Measurements from ENCODE around the gene CEACAM21.
"Not testable (repeated sequence)": the region's sequence is repeated elsewhere in the genome, so short reads cannot be mapped to it uniquely, and the experiment has no call there.

The CEACAM21 gene

DNA sequence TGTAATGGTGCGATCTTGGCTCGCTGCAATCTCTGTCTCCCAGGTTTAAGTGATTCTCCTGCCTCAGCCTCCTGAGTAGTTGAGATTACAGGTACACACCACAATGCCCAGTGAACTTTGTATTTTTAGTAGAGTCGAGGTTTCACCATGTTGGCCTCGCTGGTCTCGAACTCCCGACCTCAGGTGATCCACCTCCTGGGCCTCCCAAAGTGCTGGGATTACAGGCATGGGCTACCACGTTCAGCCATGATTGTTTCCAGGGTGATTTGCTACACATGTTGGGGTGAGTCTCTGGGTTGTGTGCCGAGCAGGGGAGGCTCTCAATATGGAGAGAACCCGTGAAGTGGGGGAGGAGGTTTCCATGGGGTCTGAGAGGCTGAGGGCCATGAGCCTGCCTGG is 24.8 kb upstream of the CEACAM21 start:
- no peak for DNase-seq

DNA sequence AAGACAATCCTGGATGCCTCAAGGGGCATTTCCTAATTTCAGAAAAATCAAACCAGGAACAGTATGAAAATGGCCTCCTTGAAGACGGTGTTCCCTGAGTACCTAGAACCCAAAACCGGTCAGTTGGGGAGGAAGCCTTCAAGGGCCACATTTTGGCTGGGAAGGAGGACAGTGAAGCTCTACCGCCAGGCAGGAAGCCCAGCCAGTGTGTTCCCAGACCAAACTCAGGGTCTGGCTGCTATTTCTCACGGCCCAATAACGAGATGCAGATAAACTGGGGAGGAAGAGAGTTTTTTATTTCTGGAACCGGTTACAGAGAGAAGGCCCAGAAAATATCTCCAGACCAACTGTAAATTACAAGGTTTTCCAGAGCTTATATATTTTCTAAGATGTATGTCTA is 24.3 kb upstream of the CEACAM21 start:
- no peak for DNase-seq

DNA sequence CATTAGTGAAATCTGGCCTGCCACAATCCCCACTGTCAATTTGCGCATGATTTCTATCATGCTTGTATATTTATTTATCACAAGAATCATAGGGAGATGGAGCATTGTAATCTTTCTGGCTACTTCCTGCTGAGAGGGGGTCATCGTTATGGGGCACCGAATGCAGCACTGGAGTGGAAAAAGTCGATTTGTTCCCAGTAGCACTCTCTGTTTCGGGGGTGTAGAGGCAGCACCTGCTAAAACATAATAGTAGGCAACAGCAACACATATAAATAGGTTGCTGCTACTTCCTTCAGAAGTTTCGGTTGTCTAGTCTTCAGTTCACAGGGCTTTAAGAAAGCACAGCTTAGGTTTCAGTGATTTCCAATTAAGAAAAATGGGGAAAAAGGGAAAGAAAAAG is 23.4 kb upstream of the CEACAM21 start:
- peak in 1 of 2 donors; percentile 31 for DNase-seq

DNA sequence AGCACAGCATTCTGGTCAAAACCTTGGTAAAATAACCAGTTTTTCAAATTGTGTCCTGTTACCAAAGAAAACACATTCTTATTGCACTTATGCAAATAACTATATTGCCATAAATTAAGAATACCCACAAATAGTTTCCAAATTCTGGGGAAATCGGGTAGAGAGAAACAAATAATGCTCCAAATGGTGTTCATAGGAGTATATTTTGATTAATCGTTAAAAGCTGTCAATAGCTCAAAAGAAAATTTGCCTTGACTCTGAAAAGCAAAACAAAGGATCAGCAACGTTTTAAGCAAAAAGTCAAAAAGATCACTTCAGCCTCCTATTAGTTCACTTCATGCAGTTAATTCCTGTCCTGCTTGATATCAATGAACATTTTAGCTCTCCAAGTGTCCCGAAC is 22.2 kb upstream of the CEACAM21 start:
- DNase-seq, result no peak

DNA sequence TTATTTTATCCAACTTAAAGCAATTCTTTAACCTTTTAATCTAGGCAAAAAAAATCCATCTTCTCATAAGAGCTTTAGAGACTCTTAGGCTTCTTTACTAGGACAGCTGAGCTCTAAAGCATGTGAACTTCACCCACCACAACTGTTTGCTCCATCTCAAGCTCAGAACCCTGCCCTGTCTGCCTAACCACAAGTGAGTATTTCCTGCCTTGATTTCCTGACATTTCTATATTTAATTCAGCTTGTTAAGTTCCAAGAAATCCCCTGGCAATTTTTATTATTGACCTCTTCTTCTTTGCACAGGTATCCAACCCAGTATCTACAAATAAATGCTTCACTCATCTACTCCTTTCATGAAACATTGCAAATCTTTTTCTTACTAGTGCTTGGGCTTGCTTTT is 21.1 kb upstream of the CEACAM21 start:
- peak; percentile 55 to 81 for DNase-seq

DNA sequence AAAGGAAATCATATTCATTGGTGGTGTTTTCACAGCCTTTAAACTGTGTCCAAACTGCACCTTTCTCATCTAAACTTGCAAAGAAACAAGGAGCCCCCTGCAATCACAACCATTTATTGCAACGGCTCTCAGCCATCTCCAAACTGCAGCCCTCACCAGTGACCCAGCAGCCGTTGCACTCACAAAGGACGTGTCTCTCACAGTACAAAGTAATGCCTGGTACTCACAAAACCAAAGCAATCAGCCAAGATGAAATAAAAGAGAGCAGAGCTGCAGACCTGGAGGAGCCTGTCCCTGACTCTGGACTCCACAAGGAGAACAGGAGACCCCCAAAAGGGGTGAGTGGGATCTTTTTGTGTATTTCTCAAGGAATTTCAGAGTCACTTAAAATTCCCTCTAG is 20.2 kb upstream of the CEACAM21 start:
- DNase-seq, result no peak

DNA sequence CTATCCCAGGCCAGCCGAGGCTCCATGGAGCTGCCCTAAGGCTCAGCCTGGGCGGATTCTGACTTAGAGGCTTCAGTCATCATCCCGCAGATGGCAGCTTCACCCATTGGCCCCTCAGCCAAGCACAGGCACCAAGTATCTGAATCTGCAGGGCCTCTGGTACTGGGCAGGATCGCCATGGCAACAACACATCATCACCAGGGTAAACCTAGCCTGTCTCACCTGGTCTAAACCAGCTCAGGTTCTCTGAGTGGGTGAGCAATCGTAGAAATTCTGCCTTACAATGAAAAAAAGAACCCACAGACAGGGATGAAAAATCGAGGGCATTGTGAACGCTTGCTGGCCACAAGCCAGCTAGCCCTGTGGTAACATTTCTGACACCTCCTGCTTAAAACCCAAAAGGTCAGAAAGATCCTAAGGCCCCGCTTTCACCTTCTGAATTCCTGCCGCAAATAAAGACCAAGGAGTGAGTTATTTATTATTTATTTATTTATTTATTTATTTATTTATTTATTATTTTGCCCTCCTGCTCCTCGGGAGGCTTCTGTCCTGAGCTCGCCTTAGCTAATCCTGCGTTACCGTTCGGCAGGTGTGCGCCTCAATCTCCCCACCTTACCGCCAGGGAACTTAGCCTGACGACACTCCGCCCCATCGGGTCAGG is 12.0 kb upstream of the CEACAM21 start:
- DNase-seq, result peak; percentile 70 to 79

DNA sequence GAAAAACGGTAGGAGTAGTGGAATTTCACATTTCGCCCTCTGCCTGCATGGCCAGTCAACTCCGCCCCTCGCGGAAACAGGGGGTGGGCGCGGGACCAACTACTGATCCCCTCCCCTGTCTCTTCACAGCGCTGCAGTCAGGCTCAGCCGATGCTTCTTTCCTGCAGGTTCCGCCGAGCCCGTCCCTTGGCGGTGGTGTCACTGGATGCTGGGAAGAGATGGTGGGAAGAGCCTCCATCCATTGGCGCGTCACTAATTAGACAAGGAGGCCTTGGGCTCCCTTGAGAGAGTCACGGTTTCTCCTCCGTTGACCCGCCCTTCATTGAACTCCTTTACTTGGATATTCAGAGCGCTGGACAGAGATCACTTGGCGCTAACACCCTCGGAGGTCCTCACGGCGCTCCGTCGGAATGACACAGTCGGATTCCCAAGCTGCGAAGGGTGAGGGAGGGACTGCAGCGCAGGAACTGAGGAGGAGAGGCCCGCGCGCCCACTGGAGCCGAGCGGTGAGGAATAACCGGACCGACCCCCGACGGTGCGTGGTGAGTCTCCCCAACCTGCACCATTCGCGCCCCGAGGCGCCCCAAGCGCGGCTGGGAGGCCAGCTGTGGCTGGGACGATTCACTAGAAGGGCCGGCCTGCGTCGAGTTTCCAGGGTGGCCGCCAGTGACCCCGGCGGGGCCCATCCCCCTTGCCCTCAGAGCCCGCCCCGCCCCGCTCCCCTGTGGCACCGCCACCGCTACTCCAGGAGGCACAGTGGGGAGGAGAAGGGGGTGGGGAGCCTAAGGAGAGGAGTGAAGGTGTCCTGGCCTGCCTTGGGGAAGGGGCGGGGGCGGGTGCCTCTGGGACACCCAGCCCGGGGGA is 11.2 kb upstream of the CEACAM21 start:
- no peak for DNase-seq

DNA sequence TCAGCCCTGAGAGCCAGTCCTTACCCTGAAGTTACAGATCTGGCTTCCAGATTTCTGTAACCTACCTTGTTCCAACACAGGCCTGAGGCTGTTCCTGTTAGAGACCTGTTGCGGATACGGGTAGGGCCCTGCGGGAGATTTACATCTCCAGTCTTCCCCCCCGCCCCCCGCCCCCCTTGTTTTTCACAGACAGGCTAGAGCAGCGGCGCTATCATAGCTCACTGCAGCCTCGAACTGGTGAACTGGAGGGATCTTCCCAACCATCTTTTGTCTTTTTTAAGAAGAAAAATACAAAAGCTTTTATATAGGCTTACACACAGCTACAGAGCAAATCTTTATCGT is 10.6 kb upstream of the CEACAM21 start:
- no peak for DNase-seq

DNA sequence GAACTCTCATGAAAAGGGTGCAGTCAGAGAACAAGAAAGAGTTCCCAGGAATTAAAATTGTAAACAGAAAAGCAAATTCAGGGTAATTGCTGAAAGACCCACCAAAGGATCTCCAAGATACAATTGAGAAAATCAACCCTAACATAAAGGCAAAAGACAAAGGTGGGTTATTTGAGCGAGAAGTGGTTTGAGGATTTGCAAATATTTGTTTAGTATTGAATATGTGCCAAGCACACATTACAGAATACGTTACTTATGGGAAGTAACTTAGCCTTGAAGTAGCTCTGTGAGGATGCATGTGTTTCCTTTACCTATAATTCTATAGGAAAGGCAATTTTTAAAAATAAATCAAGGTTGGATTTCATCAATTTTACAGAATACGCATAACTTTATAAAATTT is 10.0 kb upstream of the CEACAM21 start:
- DNase-seq, result no peak

DNA sequence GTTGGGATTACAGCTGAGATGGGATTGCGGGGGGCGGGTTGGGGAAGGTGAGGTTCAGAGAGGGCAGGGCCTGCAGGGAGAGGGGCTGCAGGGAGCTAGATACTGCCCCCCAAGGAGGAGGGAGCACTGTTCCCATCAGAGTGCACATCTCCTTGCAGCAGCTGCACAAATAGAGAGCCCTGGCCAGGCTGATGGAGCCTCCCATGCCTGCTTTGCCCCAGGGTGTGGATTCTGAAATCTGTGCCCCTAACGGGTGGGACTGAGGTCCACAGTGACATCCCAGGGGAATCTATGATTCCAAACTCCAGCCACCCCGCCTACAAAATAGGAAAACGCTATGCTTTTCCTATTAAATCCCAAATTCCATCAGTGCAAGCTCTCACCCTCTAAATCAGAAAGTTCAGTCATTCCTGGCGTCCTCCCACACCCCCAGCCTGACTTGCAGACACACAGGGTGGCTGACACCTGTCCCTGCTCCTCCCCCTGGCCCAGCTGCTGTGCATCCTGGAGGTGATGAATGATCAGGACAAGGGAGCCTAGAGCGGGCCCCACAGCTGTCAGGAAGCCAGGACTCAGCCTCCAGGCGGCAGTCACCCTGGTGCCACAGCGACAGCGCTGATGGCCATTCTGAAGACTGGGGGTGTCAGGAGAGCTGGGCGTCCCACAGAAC is 6.3 kb upstream of the CEACAM21 start:
- DNase-seq, result no peak

DNA sequence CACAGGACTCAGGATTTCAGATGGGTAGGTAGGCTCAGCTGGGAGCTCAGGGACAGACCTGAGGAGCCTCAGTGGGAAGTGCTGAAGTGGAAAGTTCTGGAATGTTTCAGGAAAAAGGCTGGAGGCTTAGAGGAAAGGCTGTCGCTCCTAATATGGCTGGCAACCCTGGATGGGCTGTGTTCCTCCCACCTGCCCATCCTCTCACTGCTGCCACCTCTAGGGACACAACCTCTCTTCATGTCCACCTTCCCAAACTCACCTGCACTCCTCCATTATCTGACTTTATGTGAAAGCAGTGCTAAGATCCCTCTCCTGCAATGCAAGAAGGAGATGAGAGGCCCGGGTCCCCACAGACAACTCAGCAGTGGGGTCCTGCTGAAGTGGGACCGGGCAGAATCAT is 5.8 kb upstream of the CEACAM21 start:
- no peak for DNase-seq

DNA sequence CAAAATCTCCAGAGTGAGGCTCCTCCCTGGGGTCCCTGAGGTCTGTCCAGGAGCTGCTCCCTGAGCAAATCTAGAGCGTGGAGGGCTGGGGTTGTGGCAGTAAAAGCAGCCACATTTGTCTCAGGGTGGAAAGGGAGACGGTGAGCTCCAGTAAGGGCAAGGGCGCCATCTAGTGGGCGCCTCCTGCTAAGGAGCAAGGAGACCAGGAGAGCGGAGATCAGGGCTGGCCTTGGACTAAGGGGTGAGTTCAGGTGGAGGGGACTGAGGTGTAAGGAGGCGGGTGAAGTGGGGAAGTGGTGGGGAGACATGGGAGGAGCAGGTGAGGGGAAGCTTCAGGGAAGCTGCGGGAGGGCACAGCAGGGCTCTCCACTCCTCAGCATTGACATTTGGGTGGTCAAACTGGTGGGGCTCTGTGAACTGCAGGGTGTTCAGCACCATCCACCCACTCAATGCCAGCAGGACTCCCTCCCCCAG is 5.3 kb upstream of the CEACAM21 start:
- DNase-seq, result peak; percentile 83 to 88

DNA sequence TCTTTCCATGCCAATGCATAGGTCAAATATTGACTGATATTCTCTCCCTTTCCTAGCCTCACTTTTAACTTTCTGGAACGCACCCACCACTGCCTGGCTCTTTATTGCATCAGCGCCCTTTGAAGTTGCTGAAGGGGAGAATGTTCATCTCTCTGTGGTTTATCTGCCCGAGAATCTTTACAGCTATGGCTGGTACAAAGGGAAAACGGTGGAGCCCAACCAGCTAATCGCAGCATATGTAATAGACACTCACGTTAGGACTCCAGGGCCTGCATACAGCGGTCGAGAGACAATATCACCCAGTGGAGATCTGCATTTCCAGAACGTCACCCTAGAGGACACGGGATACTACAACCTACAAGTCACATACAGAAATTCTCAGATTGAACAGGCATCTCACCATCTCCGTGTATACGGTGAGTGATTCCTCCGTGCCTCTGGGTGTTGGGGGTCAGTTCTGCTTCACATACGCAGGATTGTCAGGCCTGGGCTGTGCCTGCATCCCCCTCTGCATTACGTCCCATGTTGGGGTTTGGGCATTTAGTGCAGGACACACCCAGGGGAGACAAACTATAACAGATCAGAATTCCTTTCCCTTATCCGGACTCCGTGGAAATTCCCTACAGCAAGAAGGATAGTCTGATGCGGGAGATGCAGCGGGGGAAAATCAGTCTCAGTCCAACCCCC is 1.3 kb downstream of the CEACAM21 start:
- no peak for DNase-seq

DNA sequence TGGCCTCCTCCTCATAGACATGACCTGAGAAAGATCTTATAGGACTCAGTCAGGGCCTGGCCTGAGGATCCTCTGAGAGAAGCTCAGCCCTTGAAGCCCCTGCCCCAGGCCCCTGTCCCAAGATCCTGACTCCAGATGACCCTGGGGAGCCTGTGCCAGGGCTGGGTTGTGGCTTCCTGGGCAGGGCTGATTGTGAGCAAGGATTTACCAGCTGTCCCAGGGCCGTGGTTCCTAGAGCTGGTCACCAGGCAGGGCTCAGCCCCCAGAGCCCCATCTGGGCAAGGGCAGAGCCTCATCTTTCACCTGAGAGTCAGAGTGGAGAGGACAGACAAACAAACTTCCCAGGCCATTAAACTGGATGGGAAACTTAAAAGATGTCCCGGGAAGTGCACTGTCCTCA is 1.9 kb downstream of the CEACAM21 start:
- DNase-seq, result no peak

DNA sequence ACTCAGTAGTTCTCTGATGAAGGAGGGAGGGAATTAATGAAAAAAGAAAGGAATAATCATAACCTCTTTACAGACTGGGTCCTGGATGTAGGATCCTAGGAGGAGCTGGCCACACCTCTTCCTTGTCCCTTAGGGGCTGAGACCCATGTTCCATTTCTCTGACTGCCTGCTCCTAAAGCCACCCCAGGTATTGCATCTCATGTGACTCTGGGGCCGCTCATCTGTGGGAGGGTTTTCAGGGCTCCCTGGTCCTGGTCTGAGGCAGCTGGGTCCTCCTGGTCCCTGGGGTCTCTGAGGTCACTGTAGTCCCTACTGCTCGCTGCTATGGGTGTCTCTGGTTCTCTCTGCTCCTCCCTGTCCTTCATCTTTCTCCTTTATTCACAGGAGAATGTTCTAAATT is 2.9 kb downstream of the CEACAM21 start:
- no peak for DNase-seq

DNA sequence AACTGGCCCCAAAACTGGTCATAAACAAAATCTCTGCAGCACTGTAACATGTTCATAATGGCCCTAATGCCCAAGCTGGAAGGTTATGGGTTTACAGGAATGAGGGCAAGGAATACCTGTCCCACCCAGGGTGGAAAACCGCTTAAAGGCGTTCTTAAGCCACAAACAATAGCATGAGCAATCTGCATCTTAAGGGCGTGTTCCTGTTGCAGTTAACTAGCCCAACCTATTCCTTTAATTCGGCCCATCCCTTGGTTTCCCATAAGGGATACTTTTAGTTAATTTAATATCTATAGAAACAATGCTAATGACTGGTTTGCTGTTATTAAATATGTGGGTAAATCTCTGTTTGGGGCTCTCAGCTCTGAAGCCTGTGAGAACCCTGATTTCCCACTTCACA is 5.1 kb downstream of the CEACAM21 start:
- DNase-seq, result not testable (repeated sequence)

DNA sequence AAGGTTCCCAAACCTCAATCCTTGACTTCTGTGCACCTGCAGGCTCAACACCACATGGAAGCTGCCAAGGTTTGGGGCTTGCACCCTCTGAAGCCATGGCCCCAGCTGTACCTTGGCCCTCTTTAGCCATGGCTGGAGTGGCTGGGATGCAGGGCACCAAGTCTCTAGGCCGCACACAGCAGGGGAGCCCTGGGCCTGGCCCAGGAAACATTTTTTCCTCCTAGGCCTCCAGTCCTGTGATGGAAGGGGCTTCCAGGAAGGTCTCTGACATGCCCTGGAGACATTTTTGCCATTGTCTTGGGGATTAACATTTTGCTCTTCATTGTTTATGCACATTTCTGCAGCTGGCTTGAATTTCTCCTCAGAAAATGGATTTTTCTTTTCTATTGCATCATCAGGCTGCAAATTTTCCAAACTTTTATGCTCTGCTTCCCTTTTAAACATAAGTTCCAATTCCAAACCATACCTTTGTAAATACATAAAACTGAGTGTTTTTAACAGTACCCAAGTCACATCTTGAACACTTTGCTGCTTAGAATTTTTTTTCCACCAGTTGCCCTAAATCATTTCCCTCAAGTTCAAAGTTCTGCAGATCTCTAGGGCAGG is 6.7 kb downstream of the CEACAM21 start:
- not testable (repeated sequence) for DNase-seq

DNA sequence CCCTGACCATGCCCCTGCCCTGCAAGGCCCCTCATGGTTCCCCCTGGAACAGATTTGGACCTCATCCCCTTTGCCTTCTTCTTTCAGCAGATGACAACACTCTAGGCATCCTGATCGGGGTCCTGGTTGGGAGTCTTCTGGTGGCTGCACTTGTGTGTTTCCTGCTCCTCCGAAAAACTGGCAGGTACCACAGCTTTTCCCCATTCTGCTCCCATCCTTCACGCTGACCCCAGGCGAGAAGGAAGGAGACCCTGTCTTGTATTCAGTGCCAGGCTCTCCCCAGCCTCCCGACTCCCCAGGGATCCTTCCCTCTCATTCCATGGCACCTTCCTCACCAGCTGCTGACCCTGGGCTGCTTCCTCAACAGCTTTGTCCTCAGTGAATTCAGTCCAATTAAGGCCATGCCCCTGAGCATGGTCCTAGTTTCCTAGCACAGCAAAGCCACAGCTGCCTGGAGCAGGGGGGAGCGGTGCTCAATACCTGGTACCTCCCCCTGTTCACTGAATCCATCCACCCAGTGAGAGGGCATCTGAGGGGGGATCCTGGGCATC is 8.4 kb downstream of the CEACAM21 start:
- DNase-seq, result no peak

DNA sequence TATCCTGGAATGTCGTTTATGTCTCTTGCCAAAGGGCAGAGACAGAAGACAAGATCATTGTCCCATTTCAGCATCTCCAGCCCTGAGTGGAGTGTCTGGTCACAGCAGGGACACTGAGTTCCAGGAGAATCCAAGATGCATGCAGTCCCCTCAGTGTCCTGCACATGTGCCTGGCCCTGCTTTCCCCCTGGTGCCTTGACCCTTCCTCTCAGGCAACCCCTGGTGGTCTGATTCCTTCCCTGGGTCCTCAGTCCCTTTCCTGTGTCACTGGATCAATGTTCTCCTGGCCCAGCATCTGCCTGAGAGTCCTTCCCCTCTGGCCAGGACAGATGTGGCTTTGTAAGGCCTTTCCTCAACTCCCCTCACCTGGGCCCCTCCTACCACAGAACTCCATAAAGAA is 9.0 kb downstream of the CEACAM21 start:
- DNase-seq, result no peak

DNA sequence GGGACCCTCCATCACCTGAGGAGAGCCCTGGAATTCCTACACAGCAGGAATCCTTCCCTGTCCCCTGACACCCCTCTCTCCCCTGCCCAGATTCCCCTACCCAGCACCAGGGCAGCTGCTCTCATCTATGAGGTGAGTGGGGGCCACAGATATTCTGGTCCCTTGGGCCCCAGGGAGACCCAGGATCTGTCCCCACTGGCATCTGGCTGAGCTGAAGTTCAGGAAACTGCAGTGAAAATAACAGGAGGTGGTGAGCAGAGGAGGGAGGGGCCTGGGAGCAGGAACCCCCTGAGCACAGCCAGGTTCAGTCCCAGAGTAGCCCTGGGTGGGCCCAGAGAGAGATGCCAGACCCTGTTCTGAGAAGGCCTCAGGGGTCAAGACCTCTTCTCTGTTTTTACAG is 10.1 kb downstream of the CEACAM21 start:
- no peak for DNase-seq

DNA sequence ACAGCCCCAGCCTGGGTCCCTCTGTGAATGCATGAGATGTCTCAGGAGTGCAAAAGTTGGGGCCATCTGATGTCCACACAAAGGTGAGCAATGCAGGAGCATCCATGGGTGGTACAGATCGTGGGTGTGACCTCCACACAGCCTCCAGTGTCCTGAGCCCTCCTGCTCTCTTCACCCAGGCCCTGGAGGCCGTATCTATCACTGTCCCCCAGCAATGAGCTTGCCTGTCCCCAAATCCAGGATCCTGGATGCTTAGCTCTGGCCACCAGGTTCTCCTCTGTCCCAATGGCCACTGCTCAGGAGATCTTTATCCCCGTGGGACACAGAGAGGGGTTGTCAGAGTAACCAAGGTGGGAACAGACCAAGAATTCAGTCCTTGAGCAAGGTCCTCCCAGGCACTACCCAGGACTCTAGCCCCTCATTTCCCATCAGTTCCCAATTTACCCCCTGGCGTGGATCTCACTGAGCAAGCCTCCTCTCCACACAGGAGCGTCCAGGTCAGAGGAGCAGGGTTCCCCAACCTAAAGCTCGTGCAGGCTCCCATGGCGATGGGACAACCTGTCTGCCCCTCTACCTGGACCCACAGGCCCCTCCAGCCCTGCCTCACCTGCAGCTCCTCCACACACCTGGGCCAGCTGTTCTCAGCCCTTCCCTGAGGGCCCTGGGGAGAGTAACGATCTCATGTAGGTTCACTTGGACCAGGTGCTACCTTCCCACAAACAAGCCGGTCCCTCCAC is 11.3 kb downstream of the CEACAM21 start:
- DNase-seq, result no peak
